OCI-LY3 (cell line): ENCODE measurements around the gene EEF2K.

Source experiments
- EZH2phosphoT487 ChIP-seq: fragments of 200-600 bp; shearing (Covaris generic); IDR thresholded peaks from 2 replicates; pipeline ENCODE4 v1.6.1; 2018; ENCODE audit warnings: antibody characterized with exemption, mixed run types, low read depth
- TF ChIP-seq, protein P1 (sequence below): fragments of 200-600, 300-600 bp; sonication (generic); IDR thresholded peaks from 2 replicates; pipeline ENCODE4 v1.5.1; 2014; ENCODE audit warnings: antibody characterized with exemption, low read length, low read depth

DNA sequence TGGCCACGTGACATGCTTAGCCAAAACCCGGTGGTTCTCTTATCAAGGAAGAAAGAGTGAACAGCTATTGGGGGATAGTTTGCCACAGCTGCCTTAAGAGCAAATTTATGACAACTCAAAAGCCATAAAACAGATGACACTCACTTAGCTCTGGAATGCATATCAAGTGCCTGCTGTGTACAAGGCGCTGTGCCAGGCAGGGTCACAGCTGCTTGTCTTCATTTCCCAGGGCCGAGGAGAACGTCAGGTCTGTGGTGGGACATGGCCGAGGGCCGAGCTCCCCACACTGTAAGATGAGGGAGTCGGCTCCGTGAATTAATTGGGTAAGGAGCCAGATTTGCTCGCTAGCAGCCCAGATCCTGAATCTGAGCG is 14.0 kb downstream of the EEF2K start:
- TF ChIP-seq, protein P1, sequence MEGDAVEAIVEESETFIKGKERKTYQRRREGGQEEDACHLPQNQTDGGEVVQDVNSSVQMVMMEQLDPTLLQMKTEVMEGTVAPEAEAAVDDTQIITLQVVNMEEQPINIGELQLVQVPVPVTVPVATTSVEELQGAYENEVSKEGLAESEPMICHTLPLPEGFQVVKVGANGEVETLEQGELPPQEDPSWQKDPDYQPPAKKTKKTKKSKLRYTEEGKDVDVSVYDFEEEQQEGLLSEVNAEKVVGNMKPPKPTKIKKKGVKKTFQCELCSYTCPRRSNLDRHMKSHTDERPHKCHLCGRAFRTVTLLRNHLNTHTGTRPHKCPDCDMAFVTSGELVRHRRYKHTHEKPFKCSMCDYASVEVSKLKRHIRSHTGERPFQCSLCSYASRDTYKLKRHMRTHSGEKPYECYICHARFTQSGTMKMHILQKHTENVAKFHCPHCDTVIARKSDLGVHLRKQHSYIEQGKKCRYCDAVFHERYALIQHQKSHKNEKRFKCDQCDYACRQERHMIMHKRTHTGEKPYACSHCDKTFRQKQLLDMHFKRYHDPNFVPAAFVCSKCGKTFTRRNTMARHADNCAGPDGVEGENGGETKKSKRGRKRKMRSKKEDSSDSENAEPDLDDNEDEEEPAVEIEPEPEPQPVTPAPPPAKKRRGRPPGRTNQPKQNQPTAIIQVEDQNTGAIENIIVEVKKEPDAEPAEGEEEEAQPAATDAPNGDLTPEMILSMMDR, result no peak
- TF ChIP-seq EZH2phosphoT487, result no peak
